OCI-LY1 (cell line): Measurements from ENCODE around the gene DOK6.

Experiments used
- H2AFZ ChIP-seq: fragments of 200-600 bp; sonication (generic), shearing (Covaris generic); 2 replicates; pipeline ENCODE4 v1.6.0; 2014; ENCODE audit warnings: antibody characterized with exemption, mild to moderate bottlenecking, low read length
- H3F3A ChIP-seq: fragments of 200-600 bp; sonication (generic), shearing (Covaris generic); 2 replicates; pipeline ENCODE4 v1.6.0; 2014; ENCODE audit warnings: mild to moderate bottlenecking, antibody characterized with exemption, low read length, moderate library complexity; ENCODE audit not compliant: insufficient read depth
- H3K27ac ChIP-seq: fragments of 200-600 bp; sonication (generic); 2 replicates; pipeline ENCODE4 v1.5.1; 2014; ENCODE audit warnings: low read length, mixed run types, mild to moderate bottlenecking, low read depth; ENCODE audit not compliant: poor library complexity, severe bottlenecking
- H3K27me3 ChIP-seq: fragments of 200-600 bp; sonication (generic); 2 replicates; pipeline ENCODE4 v1.6.0; 2014; ENCODE audit warnings: antibody characterized with exemption, mild to moderate bottlenecking, low read length, moderate library complexity; ENCODE audit not compliant: insufficient read depth
- H3K36me3 ChIP-seq: fragments of 200-600 bp; sonication (generic); 2 replicates; pipeline ENCODE4 v1.6.1; 2014; ENCODE audit warnings: mild to moderate bottlenecking, antibody characterized with exemption, low read length, moderate library complexity, mixed read lengths; ENCODE audit not compliant: insufficient read depth
- H3K4me1 ChIP-seq: fragments of 200-600 bp; sonication (generic); 2 replicates; pipeline ENCODE4 v1.5.1; 2014; ENCODE audit warnings: mild to moderate bottlenecking, low read length, moderate library complexity; ENCODE audit not compliant: insufficient read depth, severe bottlenecking
- H3K4me2 ChIP-seq: fragments of 200-600 bp; sonication (generic), shearing (Covaris generic); 2 replicates; pipeline ENCODE4 v1.6.1; 2014; ENCODE audit warnings: low read length
- H3K4me3 ChIP-seq: fragments of 200-600 bp; sonication (generic); 2 replicates; pipeline ENCODE4 v1.5.1; 2014; ENCODE audit warnings: low read length, low read depth, mild to moderate bottlenecking, mixed read lengths; ENCODE audit not compliant: poor library complexity, severe bottlenecking
- H3K79me2 ChIP-seq: fragments of 200-600 bp; shearing (Covaris generic); 2 replicates; pipeline ENCODE4 v1.6.1; 2016; ENCODE audit warnings: mixed run types, low read length, mixed read lengths; ENCODE audit not compliant: insufficient read depth
- H3K9ac ChIP-seq: fragments of 200-600 bp; sonication (generic), shearing (Covaris generic); 2 replicates; pipeline ENCODE4 v1.6.1; 2014; ENCODE audit warnings: mild to moderate bottlenecking, low read length, mixed read lengths
- H3K9me2 ChIP-seq: fragments of 200-600 bp; sonication (generic), shearing (Covaris generic); 2 replicates; pipeline ENCODE4 v1.6.1; 2014; ENCODE audit warnings: low read depth, mild to moderate bottlenecking, low read length, mixed read lengths
- H3K9me3 ChIP-seq: fragments of 200-600 bp; shearing (Covaris generic); 2 replicates; pipeline ENCODE4 v1.6.1; 2014; ENCODE audit warnings: low read length, mixed read lengths
- H4K20me1 ChIP-seq: fragments of 200-600 bp; sonication (generic), shearing (Covaris generic); 2 replicates; pipeline ENCODE4 v1.6.0; 2016; ENCODE audit warnings: mild to moderate bottlenecking, low read length; ENCODE audit not compliant: insufficient read depth
- EZH2 ChIP-seq: fragments of 200-600 bp; sonication (generic), shearing (Covaris generic); IDR thresholded peaks from 2 replicates; pipeline ENCODE4 v1.8.0; 2017; ENCODE audit warnings: borderline replicate concordance, mixed run types, mild to moderate bottlenecking, antibody characterized with exemption, low read length, moderate library complexity, mixed read lengths
- TF ChIP-seq, protein P1 (sequence below): fragments of 200-600 bp; sonication (generic), shearing (Covaris generic); IDR thresholded peaks from 2 replicates; pipeline ENCODE4 v1.5.1; 2017; ENCODE audit warnings: mild to moderate bottlenecking, antibody characterized with exemption, low read length, moderate library complexity, mixed read lengths

Gene DOK6

DNA sequence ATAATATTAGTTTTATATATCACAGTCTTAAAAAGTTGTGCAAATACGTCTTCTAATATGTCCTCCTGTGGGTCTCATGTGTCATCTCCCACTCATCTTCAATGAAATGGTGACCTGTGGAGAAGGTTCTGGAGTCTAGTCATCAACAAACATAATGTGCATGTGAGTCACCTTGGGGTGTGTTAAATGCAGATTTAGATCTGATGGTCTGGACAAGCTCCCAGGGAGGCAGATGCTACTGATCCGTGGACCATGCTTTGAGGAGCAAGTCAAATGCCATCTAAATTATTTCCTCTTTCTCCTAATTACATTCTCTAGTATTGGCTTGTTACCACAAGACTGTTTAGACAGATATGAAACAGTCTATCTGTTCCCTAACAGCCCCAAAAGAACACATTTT is 336.0 kb downstream of the DOK6 start:
- H3F3A ChIP-seq, result no peaks in the 10 kb centered on the region
- no peak overlapping the region for H2AFZ ChIP-seq
- H3K4me3 ChIP-seq, result no peak overlapping the region
- no peaks in the 10 kb centered on the region for H3K79me2 ChIP-seq
- H4K20me1 ChIP-seq, result no peaks in the 10 kb centered on the region
- no peaks in the 10 kb centered on the region for H3K27me3 ChIP-seq
- no peaks in the 10 kb centered on the region for H3K9me3 ChIP-seq
- H3K4me1 ChIP-seq, result no peaks in the 10 kb centered on the region
- no peak for TF ChIP-seq EZH2
- TF ChIP-seq, protein P1, sequence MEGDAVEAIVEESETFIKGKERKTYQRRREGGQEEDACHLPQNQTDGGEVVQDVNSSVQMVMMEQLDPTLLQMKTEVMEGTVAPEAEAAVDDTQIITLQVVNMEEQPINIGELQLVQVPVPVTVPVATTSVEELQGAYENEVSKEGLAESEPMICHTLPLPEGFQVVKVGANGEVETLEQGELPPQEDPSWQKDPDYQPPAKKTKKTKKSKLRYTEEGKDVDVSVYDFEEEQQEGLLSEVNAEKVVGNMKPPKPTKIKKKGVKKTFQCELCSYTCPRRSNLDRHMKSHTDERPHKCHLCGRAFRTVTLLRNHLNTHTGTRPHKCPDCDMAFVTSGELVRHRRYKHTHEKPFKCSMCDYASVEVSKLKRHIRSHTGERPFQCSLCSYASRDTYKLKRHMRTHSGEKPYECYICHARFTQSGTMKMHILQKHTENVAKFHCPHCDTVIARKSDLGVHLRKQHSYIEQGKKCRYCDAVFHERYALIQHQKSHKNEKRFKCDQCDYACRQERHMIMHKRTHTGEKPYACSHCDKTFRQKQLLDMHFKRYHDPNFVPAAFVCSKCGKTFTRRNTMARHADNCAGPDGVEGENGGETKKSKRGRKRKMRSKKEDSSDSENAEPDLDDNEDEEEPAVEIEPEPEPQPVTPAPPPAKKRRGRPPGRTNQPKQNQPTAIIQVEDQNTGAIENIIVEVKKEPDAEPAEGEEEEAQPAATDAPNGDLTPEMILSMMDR, result no peak
- H3K27ac ChIP-seq, result no peak overlapping the region
- H3K9ac ChIP-seq, result no peak overlapping the region
- H3K36me3 ChIP-seq, result no peaks in the 10 kb centered on the region
- no peaks in the 10 kb centered on the region for H3K9me2 ChIP-seq
- H3K4me2 ChIP-seq, result no peak overlapping the region

DNA sequence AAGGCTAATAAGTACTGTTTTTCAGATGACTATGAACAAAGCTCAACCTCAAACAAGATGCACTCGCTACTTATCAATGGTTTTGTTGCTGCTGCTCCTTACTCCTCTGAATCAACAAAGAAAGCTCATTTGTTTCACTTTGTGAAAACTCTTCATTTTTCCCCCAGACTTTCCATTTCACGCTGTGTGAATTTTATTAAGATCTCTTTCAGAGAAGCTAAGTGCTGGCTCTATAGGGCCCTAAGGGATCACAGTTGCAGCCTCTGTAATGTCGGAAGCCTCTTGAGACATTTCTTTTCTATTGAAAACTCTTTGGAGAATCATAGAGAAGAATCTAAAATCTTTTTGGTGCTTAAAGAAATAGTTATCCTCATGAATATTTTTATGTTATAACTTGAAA is 337.2 kb downstream of the DOK6 start:
- Histone ChIP-seq H3K27me3 (no peaks in the 10 kb centered on the region), H3K9ac (no peak overlapping the region), H4K20me1 (no peaks in the 10 kb centered on the region), H3F3A (no peaks in the 10 kb centered on the region), H3K4me3 (no peak overlapping the region), H3K4me2 (no peak overlapping the region), H3K27ac (no peak overlapping the region), H3K36me3 (no peaks in the 10 kb centered on the region), H2AFZ (no peak overlapping the region), H3K9me2 (no peaks in the 10 kb centered on the region), H3K79me2 (no peaks in the 10 kb centered on the region), H3K9me3 (no peaks in the 10 kb centered on the region), H3K4me1 (no peaks in the 10 kb centered on the region)
- TF ChIP-seq, protein P1, result no peak
- TF ChIP-seq EZH2, result no peak

DNA sequence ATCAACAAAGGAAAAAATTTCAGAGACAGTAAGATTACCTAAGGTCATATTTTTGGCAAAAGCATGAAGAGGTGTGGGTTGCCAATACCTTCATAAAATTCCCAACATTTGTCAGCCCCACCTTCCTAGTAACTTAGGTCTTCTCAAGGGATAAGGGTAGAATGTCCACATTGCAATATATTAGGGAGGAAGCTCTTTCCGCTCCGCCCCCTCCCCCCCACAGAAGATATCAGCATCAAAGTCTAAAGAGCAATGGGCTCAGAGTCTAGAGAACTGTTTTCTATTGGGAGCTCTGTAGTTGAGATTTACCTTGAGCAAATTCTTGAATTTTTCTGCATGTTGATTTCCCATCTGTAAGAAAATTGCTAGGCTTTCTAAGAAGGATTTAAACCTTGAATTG is 346.7 kb downstream of the DOK6 start:
- Histone ChIP-seq H3K9ac (no peak overlapping the region), H3K9me3 (no peaks in the 10 kb centered on the region), H3K4me1 (no peaks in the 10 kb centered on the region), H3K4me2 (no peak overlapping the region), H3K27me3 (no peaks in the 10 kb centered on the region), H3K27ac (no peak overlapping the region), H2AFZ (no peak overlapping the region), H3K4me3 (no peak overlapping the region), H3K36me3 (no peaks in the 10 kb centered on the region), H3F3A (no peaks in the 10 kb centered on the region), H4K20me1 (no peaks in the 10 kb centered on the region), H3K79me2 (no peaks in the 10 kb centered on the region), H3K9me2 (no peaks in the 10 kb centered on the region)
- TF ChIP-seq, protein P1, result no peak
- no peak for TF ChIP-seq EZH2
